PC-9 (cell line): ENCODE measurements around the gene MED13L.

Source experiments
- EZH2 ChIP-seq: fragments of 200-600 bp; sonication (generic); IDR thresholded peaks from 2 replicates; pipeline ENCODE4 v1.8.0; 2017; ENCODE audit warnings: antibody characterized with exemption, low read depth
- TF ChIP-seq, protein P1 (sequence below): fragments of 200-600 bp; sonication (generic); conservative IDR thresholded peaks from 2 replicates; pipeline ENCODE4 v1.6.1; 2017; ENCODE audit warnings: mixed run types, antibody characterized with exemption, mild to moderate bottlenecking, moderate library complexity

DNA sequence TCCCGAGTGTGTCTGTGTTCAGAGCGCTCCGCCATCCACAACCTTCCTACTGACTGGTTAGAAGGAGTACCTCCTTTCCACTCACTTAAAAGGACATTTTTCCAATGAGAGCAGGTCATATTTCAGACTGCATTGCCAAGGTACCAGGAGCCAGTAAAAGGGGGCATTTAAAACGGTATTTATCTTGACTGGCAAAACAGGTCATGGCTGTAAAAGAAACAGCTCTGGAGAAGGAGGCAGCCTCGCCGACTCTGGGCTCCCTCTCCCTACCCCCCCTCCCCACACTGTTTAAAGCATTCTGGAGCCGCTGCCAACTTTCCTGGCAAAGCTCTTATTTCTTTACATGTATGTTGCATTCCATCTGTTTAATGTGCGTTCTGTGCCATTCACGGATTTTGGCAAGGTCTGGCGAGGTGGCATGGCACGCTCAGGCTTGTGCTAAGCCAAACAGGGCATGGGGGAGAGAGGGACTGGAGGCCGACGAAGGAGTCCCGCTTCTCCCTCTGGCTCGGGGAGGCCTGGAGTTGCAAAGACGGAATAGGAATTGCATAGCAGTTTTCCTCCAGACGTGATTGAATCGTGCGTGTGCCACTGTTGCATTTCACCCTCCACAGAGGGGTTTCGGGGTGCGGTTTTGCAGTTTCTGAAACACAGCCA, 41.2 kb upstream of the MED13L start:
- TF ChIP-seq, protein P1, sequence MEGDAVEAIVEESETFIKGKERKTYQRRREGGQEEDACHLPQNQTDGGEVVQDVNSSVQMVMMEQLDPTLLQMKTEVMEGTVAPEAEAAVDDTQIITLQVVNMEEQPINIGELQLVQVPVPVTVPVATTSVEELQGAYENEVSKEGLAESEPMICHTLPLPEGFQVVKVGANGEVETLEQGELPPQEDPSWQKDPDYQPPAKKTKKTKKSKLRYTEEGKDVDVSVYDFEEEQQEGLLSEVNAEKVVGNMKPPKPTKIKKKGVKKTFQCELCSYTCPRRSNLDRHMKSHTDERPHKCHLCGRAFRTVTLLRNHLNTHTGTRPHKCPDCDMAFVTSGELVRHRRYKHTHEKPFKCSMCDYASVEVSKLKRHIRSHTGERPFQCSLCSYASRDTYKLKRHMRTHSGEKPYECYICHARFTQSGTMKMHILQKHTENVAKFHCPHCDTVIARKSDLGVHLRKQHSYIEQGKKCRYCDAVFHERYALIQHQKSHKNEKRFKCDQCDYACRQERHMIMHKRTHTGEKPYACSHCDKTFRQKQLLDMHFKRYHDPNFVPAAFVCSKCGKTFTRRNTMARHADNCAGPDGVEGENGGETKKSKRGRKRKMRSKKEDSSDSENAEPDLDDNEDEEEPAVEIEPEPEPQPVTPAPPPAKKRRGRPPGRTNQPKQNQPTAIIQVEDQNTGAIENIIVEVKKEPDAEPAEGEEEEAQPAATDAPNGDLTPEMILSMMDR = no peak
- no peak for TF ChIP-seq EZH2
